ENCODE results near the gene MADD. TPM values are rescaled to one million over a fixed set of nuclear protein-coding genes. Genes with fewer than 3 reads are reported as not detected.

MADD gene
- total RNA-seq, 4 donors from 2014 or later = 43.2 to 65.5 (median 51.5) TPM

DNA sequence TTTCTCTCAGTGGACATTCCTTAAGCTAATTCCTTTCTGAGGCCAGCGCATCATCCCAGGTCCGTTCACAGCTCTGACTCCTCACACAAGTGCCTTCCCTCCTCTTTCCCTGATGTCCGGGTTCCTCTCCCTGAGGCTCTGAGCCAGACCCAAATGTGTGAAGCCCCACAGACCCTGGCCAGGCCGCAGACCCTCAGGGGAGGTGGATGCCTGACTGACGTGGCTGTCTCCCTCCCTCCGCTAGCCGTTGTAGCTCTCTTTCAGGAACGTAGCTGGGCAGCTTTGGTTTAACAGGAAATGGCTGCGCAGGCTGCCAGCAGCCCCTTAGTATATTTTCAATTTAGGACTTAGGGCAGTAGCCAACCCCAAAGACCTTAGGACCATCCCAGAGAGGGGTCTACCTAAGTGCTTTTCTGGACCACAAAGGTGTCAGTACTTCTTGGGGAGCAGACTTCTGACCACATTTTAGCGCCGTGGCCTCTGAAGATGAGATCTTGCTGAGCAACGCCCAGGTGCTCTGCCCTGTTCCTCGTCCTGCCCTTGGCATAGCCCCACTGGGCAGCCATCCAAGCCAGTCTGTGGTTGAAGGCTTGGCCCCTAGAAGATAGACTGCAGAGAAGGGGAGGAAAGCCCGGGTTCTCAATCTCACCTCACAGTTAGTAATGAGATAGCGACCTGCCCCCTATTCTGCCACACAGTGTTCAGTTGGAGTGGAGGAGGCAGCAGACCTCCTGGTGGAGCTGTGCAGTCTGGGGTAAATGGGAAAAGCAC lies 55.5 kb downstream of the MADD start:
- no peak overlapping the region for H3K4me3 ChIP-seq (ENCODE audit: low read depth, poor library complexity, severe bottlenecking)
- intact Hi-C loops (cut with DNase I; ENCODE audit: low total_unique reads) = no loop called here
- no peak for DNase-seq (ENCODE audit: low spot score in 2 of 2)
- TF ChIP-seq, protein P1, sequence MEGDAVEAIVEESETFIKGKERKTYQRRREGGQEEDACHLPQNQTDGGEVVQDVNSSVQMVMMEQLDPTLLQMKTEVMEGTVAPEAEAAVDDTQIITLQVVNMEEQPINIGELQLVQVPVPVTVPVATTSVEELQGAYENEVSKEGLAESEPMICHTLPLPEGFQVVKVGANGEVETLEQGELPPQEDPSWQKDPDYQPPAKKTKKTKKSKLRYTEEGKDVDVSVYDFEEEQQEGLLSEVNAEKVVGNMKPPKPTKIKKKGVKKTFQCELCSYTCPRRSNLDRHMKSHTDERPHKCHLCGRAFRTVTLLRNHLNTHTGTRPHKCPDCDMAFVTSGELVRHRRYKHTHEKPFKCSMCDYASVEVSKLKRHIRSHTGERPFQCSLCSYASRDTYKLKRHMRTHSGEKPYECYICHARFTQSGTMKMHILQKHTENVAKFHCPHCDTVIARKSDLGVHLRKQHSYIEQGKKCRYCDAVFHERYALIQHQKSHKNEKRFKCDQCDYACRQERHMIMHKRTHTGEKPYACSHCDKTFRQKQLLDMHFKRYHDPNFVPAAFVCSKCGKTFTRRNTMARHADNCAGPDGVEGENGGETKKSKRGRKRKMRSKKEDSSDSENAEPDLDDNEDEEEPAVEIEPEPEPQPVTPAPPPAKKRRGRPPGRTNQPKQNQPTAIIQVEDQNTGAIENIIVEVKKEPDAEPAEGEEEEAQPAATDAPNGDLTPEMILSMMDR (IDR thresholded peaks at IDR 0.05) = no peak
- no peak for TF ChIP-seq POLR2A (IDR thresholded peaks at IDR 0.05)
- 72 to 74% methylated on average over 15 of the region's 15 CpGs for WGBS, 2 donors

DNA sequence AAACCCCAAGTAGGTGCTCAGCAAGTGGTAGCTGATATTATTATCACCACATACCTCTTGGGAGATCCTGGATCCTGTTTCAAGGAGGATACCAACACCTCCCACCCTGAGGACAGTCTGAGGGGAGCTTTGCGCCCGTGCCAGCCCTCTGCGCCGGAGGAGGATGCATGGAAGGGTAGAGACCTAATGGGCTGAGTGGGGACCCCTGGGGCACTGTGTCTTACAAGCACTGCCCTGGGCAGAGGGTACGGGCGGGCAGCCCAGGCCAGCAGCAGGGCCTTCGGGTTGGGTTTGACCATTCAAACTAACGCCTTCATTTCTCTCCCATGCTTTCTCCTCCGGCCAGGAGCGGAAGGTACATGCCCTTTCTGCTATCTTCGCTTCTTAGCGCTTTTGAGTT lies 56.3 kb downstream of the MADD start:
- H3K4me3 ChIP-seq (ENCODE audit: low read depth, poor library complexity, severe bottlenecking) = no peak overlapping the region
- intact Hi-C loops (cut with DNase I; ENCODE audit: low total_unique reads) = no loop called here
- no peak for DNase-seq (ENCODE audit: low spot score in 2 of 2)
- 87 to 91% methylated on average over 12 of the region's 12 CpGs for WGBS, 2 donors
- TF ChIP-seq, protein P1 (IDR thresholded peaks at IDR 0.05) = no peak
- TF ChIP-seq POLR2A (IDR thresholded peaks at IDR 0.05) = no peak

DNA sequence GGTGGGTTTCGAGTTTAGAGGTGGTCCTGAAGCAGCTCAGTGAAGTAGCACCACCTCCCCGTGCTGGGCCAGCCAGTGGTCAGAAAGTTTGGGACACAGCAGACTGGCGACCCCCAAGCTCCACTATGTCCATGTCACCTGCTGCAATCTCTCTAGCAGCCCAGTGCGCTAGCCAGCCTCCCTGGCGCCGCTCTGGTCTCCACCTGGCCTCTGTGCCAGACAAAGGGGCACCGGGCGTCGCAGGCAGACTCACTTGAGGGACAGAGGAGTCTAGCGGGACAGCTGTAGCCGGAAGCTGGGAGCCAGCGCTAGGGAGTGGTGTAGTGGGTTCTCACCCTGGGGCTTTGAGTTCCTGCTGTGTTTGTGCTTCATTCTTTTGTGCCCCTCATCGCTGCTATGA lies 57.1 kb downstream of the MADD start:
- 89 to 90% methylated on average over 13 of the region's 13 CpGs for WGBS, 2 donors
- H3K4me3 ChIP-seq (ENCODE audit: low read depth, poor library complexity, severe bottlenecking) = no peak overlapping the region
- intact Hi-C loops (cut with DNase I; ENCODE audit: low total_unique reads) = no loop called here
- no peak for DNase-seq (ENCODE audit: low spot score in 2 of 2)
- TF ChIP-seq POLR2A (IDR thresholded peaks at IDR 0.05) = no peak
- TF ChIP-seq, protein P1 (IDR thresholded peaks at IDR 0.05) = no peak

DNA sequence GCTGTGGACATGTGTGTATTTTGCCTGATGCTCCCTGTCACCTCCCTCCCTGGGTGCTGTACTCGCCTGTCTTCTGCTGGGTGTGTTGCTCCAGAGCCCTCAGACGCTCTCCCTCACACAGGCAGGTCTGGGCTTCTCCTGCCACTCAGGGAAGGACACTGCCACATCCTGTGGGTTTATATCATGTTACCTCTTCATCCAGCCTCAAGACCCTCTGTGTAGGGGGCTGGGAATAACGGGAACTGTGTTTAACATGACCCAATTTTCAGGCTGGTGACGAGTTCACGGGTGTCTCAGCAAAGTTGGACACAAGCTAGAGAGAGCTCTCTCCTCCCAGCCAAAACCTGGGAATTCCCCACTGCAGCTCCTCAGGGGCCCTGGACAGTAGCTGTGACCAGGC lies 58.0 kb downstream of the MADD start:
- H3K4me3 ChIP-seq (ENCODE audit: low read depth, poor library complexity, severe bottlenecking) = no peak overlapping the region
- intact Hi-C loops (cut with DNase I; ENCODE audit: low total_unique reads) = no loop called here
- no peak for DNase-seq (ENCODE audit: low spot score in 2 of 2)
- no peak for TF ChIP-seq POLR2A (IDR thresholded peaks at IDR 0.05)
- TF ChIP-seq, protein P1 (IDR thresholded peaks at IDR 0.05) = no peak
- 86 to 91% methylated on average over 5 of the region's 5 CpGs for WGBS, 2 donors

DNA sequence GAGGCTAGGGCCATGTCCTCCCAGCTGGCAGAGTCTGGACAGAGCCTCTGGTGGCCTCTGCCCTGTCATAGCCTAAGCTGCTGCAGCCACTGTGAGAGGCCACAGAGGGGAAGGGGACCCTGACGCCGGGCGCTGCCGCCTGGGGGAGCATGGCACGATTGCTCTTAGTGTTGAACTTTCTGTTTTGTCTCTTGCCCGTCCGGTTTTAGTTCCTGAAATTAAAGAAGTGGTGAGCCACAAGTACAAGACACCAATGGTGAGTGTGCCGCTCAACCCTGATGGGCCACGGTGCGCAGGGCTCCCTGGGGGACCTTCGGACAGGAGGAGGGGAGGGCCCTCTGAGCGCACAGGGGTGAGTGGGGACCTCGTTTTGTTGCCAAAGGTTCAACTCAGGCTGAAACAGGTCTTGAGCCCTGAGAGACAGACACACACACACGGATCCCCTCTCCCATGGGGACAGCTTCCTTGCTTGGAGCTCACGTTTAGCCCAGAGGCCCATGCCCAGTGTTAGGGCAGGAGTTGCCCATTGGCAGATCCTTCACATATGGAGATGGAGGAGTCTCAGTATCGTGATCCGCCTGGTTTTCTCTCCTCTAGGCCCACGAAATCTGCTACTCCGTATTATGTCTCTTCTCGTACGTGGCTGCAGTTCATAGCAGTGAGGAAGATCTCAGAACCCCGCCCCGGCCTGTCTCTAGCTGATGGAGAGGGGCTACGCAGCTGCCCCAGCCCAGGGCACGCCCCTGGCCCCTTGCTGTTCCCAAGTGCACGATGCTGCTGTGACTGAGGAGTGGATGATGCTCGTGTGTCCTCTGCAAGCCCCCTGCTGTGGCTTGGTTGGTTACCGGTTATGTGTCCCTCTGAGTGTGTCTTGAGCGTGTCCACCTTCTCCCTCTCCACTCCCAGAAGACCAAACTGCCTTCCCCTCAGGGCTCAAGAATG lies 58.8 kb downstream of the MADD start:
- TF ChIP-seq, protein P1 (IDR thresholded peaks at IDR 0.05) = no peak
- TF ChIP-seq POLR2A (IDR thresholded peaks at IDR 0.05) = no peak
- no peak overlapping the region for H3K4me3 ChIP-seq (ENCODE audit: low read depth, poor library complexity, severe bottlenecking)
- 86 to 88% methylated on average over 29 of the region's 29 CpGs for WGBS, 2 donors
- DNase-seq (ENCODE audit: low spot score in 2 of 2) = no peak
- intact Hi-C loops (cut with DNase I; ENCODE audit: low total_unique reads) = no loop called here

Data from lower leg skin (tissue), 4 donors.